GM21526 (cell line): Measurements from ENCODE around the gene BCO2.
A peak's percentile ranks its signal among the peaks of the same experiment; 100 is the strongest.

Experiments
- ATAC-seq: cut with Tn5 transposase; IDR thresholded peaks from one replicate; pipeline ENCODE4 v1.9.1; 2021; ENCODE audit warnings: moderate library complexity; ENCODE audit not compliant: unreplicated experiment, low FRiP score

Gene BCO2

DNA sequence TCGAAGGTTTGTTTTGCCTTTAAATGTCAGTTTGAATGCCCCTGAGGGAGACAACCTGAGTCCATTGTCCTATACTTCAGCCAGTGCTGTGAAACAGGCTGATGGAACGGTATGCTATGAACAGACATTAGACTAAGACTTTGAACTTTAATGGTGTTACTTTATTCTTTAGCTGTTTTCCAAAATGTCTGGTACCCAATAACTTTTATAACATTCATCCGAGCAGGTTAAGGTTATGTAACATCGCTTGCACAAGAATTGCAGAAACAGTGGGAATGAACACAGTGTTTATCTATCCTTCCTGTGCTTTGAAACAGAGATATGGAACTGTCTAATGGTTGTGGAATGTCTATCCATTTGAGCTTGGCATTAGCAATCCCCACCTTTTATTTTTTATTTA, 38.4 kb downstream of the BCO2 start:
- no peak for ATAC-seq

DNA sequence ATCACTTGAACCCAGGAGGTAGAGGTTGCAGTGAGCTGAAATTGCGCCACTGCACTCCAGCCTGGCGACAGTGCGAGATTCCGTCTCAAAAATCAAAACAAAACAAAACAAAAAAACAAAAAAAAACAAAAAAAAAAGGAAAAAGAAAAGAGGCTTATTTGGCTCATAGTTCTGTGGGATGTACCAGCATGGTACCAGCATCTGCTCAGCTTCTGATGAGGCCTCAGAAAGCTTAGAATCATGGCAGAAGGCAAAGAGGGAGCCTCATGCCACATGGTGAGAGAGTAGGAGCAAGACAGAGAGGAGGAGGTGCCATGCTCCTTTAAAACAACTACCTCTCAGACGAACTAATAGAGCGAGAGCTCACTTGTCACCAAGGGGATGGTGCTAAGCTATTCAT, 40.3 kb downstream of the BCO2 start:
- no peak for ATAC-seq

GRCh38 chr11:112216561-112217105, 41.3 kb downstream of the BCO2 start:
- ATAC-seq, result no peak

- peak; percentile 85 for ATAC-seq
Observed at GRCh38 chr11:112219476-112220232, 44.3 kb downstream of the BCO2 start.

- no peak for ATAC-seq
Observed at GRCh38 chr11:112221274-112221835, 46.0 kb downstream of the BCO2 start.

DNA sequence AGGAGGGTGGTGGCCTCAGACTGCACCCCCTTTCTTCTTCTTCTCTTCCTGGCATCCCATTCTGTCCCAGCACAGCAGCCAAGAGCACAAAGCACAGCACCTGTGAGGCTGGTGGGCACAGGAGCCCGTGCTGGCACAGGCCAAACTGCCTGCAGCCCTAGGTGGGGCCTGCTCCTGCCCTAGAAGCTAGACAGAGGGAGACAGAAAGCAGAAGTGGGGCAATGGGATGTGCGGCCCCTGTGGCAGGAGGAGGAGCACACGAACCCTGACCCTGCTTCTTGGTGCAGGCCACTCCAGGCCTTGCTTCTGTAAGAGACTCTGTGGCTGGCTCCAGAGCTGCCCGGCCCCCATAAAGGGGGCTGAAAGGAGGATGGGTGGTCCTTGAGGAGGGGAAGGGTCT, 47.0 kb downstream of the BCO2 start:
- ATAC-seq, result no peak

GRCh38 chr11:112223121-112223520, 47.8 kb downstream of the BCO2 start:
- ATAC-seq, result no peak

DNA sequence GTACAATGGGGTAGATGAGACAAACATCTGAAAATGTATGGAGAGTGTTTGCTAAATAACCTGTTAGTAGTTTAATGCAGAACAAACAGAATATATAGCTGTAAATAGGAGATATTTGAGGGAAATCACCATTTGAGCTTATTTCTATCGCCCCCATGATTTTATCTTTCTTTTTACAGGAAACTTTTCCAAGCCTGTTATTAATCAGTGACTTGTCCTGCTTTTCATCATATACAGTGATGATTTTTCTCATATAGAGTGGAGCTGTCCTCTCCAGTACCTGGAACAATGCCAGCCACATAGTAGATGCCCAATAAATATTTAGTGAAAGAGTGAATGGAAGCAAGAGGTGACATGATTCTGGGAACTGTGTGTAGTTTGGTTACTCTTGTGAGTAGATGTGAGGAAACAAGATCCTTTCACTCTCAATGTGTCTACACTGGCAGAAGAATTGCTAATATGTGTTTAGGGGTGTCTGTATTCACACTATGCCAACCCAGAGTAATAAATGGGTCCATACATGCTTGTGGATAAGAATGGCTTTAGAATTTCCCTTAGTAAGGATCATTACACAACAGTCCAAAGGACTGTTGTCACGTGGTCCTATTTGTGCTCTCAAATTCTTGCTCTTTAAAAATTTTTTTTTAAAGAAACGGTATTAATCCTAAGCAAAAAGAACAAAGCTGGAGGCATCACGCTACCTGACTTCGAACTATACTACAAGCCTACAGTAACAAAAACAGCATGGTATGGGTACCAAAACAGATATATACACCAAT, 48.6 kb downstream of the BCO2 start:
- no peak for ATAC-seq

GRCh38 chr11:112225753-112226061, 50.4 kb downstream of the BCO2 start:
- no peak for ATAC-seq

DNA sequence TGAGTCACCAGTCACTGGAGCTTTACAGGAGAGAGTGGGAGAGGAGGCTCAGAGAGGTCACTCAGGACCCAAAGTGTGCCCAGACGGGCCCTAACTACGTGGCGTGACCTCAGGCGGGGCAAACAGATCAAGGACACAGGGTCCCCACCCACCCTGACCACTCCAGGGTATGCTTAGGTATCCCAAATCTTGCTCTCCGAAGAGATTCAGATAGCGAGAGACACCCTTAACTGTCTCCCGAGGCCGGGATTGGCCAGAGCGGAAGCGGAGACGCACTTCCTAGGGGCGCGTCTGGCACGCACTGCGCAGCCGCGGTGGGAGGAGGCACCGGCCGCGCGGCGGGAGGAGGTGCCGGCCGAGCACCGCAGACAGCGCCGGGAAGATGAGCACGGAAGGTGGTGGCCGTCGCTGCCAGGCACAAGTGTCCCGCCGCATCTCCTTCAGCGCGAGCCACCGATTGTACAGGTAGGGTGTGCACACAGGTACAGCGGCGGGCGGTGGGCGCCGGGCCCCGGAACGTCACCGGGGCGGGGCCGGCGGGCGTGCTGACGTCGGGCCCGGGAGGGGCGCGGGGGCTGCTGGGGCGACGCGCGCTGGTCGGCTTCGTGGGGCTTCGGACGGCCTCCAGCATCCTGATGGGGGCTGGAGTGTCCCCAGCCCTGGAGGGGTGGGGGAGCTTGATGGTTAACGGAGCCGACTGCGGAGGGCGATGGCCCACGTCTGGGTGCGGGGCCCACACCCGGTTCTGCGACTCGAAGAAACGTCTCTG, 50.9 kb downstream of the BCO2 start, which contains the start of gene PTS:
TSS of gene PTS (plus strand) at position 367 of the 769 bp plus-strand sequence. CDS start at position 383, 16 bp downstream.
- peak; percentile 95 for ATAC-seq

DNA sequence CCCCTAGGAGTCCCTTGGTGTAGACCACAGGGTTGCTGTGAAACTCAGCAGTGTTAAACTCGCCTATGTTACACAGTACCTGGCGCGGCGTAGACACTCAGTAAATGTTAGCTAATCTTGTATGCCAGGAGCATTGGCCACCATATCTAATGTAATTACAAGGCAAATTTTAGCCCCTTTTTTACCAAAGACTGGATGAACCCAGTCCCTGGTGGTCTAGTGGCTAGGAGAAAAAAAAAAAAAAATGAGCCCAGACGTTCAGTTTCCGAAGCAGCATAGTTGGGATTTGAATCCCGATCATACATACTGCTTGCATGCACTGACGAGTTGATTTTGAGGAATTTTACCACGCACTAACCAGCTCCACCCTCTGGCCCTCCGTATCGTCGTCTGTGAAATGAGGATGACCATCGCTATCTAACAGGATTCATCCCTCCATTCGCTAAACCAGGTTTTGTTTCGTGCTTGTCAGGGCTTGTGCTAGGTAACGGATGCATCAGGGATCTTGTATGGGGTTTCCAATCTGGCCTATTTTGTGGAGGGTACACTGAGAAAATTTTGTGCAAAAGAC, 51.6 kb downstream of the BCO2 start:
- ATAC-seq, result peak; percentile 41

DNA sequence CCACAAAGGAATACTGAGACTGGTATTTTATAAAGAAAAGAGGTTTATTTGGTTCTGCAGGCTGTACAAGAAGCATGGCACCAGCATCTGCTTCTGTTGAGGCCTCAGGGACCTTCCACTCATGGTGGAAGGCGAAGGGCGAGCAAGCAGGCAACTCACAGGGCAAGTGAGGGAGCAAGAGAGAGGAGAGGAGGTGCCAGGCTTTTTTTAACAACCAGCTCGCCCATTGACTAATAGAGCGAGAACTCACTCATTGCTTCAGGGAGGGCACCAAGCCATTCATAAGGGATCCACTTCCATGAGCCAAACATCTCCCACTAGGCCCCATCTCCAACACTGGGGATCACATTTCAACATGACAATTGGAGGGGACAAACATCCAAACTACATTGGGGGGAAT, 52.2 kb downstream of the BCO2 start:
- ATAC-seq, result no peak

DNA sequence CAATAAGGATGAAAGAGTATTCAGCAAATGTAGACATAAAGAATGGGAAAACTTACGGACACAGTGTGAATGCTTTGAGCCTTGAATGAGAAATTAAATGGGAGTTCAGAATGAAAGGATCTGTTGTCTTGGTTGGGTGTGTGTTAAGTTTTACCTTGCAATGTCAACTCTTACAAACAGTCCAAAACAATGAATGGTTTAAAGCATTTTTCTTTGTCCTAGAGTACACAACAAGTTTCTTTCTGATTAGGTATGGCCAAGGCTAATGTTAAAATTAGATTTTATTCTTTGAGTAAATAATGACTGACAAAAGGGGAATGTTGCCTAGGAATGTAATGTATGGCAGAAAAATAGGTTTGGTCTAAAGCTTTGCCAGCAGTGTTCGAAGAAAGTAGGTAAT, 53.4 kb downstream of the BCO2 start:
- no peak for ATAC-seq

GRCh38 chr11:112229159-112229558, 53.8 kb downstream of the BCO2 start:
- no peak for ATAC-seq

- ATAC-seq, result no peak
Observed at GRCh38 chr11:112229746-112230433, 54.6 kb downstream of the BCO2 start.

DNA sequence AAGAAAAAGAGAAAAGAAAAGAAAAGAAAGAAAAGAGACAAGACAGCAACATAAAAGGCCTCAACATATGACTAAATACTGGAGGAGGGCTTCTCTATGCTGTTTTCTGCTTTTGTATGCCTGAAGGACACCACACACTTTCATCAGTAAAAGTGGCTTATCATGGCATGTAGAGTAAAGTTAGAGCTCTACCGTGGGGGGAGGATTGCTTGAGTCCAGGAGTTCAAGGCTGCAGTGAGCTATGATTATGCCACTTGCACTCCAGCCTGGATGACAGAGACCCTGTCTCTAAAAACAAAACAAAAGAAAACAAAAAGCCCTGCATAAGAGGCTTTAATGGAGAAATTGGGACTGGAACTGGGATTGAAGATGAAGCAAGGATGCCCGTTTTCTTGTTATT, 56.6 kb downstream of the BCO2 start:
- no peak for ATAC-seq

- no peak for ATAC-seq
Observed at GRCh38 chr11:112235750-112236390, 60.6 kb downstream of the BCO2 start.

- no peak for ATAC-seq
Observed at GRCh38 chr11:112237451-112237850, 62.1 kb downstream of the BCO2 start.

- ATAC-seq, result no peak
Observed at GRCh38 chr11:112238041-112238440, 62.7 kb downstream of the BCO2 start.
